ENCODE data around the gene DHCR7.

DNA sequence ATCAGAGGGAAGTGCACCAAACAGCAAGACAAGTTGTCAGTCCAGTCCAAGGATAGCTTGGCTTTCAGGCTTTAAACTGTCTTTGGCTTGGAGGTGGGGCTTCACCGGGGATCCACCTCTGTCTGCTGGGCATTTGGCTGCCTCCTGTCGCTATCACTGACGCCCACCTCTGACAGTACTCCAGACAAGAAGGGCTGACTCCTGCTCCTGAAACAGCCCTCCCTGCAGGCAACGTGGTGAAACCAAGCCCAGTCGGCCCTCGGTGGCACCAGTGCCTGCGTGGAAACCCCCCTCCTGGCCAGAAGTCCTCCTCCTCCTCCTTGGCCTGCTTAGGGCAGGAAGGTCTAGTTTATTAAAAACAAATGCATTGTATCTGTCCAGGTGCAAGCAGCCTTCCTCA lies 16.9 kb downstream of the DHCR7 start:
- TF ChIP-seq EZH2 (IDR thresholded peaks at IDR 0.05; ENCODE audit: borderline replicate concordance, low read depth, low read length, poor library complexity, severe bottlenecking): no peak
- TF ChIP-seq, protein P1, sequence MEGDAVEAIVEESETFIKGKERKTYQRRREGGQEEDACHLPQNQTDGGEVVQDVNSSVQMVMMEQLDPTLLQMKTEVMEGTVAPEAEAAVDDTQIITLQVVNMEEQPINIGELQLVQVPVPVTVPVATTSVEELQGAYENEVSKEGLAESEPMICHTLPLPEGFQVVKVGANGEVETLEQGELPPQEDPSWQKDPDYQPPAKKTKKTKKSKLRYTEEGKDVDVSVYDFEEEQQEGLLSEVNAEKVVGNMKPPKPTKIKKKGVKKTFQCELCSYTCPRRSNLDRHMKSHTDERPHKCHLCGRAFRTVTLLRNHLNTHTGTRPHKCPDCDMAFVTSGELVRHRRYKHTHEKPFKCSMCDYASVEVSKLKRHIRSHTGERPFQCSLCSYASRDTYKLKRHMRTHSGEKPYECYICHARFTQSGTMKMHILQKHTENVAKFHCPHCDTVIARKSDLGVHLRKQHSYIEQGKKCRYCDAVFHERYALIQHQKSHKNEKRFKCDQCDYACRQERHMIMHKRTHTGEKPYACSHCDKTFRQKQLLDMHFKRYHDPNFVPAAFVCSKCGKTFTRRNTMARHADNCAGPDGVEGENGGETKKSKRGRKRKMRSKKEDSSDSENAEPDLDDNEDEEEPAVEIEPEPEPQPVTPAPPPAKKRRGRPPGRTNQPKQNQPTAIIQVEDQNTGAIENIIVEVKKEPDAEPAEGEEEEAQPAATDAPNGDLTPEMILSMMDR (conservative IDR thresholded peaks at IDR 0.05; ENCODE audit: low read depth, low read length): no peak
